GM21576 (cell line): ENCODE data around the gene FBXO24.
"Not testable (repeated sequence)": the region's sequence is repeated elsewhere in the genome, so short reads cannot be mapped to it uniquely, and the experiment has no call there.

Experiments used
- ATAC-seq: cut with Tn5 transposase; IDR thresholded peaks from one replicate; pipeline ENCODE4 v1.9.1; 2021; ENCODE audit warnings: mild to moderate bottlenecking, moderate library complexity; ENCODE audit not compliant: unreplicated experiment

Gene FBXO24

GRCh38 chr7:100559127-100559526 is 27.0 kb upstream of the FBXO24 start:
- ATAC-seq = no peak

- ATAC-seq = no peak
Observed at GRCh38 chr7:100561491-100562194, 24.5 kb upstream of the FBXO24 start.

- no peak for ATAC-seq
Observed at GRCh38 chr7:100562195-100563099, 23.7 kb upstream of the FBXO24 start.

GRCh38 chr7:100563100-100563564 is 23.0 kb upstream of the FBXO24 start:
- ATAC-seq = no peak

- ATAC-seq = no peak
Observed at GRCh38 chr7:100563809-100564400, 22.2 kb upstream of the FBXO24 start.

- not testable (repeated sequence) for ATAC-seq
Observed at GRCh38 chr7:100564405-100564804, 21.7 kb upstream of the FBXO24 start.

- no peak for ATAC-seq
Observed at GRCh38 chr7:100565133-100565571, 21.0 kb upstream of the FBXO24 start.

GRCh38 chr7:100566018-100566531 is 20.1 kb upstream of the FBXO24 start:
- ATAC-seq = no peak

GRCh38 chr7:100567031-100567730 is 18.9 kb upstream of the FBXO24 start:
- no peak for ATAC-seq

GRCh38 chr7:100567751-100568175 is 18.4 kb upstream of the FBXO24 start:
- no peak for ATAC-seq

GRCh38 chr7:100568176-100568895 is 17.8 kb upstream of the FBXO24 start:
- no peak for ATAC-seq

GRCh38 chr7:100568896-100569844 is 17.0 kb upstream of the FBXO24 start:
- no peak for ATAC-seq

- ATAC-seq = no peak
Observed at GRCh38 chr7:100570954-100571828, 14.9 kb upstream of the FBXO24 start.

- ATAC-seq = no peak
Observed at GRCh38 chr7:100571829-100572116, 14.4 kb upstream of the FBXO24 start.

- ATAC-seq = no peak
Observed at GRCh38 chr7:100572281-100572948, 13.7 kb upstream of the FBXO24 start.

GRCh38 chr7:100572949-100573675 is 13.0 kb upstream of the FBXO24 start:
- no peak for ATAC-seq
